NOMO-1 (cell line): ENCODE results near the gene KRTAP5-7.
"Not testable (repeated sequence)": the region's sequence is repeated elsewhere in the genome, so short reads cannot be mapped to it uniquely, and the experiment has no call there.

Experiments
- DNase-seq, 2 experiments: peaks; one replicate each; lab custom pipeline; 2025; ENCODE audit not compliant: unreplicated experiment in 2 of 2; lab: John Stamatoyannopoulos, UW

The KRTAP5-7 gene

GRCh38 chr11:71532036-71532610 is 5.1 kb downstream of the KRTAP5-7 start:
- no peak for DNase-seq

- DNase-seq: not testable (repeated sequence)
Measured at GRCh38 chr11:71534711-71535608, 7.9 kb downstream of the KRTAP5-7 start.

GRCh38 chr11:71535825-71536224 is 8.8 kb downstream of the KRTAP5-7 start:
- no peak for DNase-seq

GRCh38 chr11:71537537-71537936 is 10.5 kb downstream of the KRTAP5-7 start:
- no peak for DNase-seq

GRCh38 chr11:71537977-71538665 is 11.1 kb downstream of the KRTAP5-7 start, which contains the start of gene KRTAP5-8:
KRTAP5-8 (plus strand) TSS chr11:71538025; CDS start chr11:71538056, 31 bp downstream.
- DNase-seq: not testable (repeated sequence)

- no peak for DNase-seq
Measured at GRCh38 chr11:71538666-71538990, 11.6 kb downstream of the KRTAP5-7 start.

GRCh38 chr11:71539017-71539416 is 11.9 kb downstream of the KRTAP5-7 start:
- no peak for DNase-seq

- DNase-seq: not testable (repeated sequence)
Measured at GRCh38 chr11:71539971-71540370, 12.9 kb downstream of the KRTAP5-7 start.

- DNase-seq: not testable (repeated sequence)
Measured at GRCh38 chr11:71540521-71541304, 13.6 kb downstream of the KRTAP5-7 start.

GRCh38 chr11:71542382-71542781 is 15.3 kb downstream of the KRTAP5-7 start:
- no peak for DNase-seq

- no peak for DNase-seq
Measured at GRCh38 chr11:71542879-71543777, 16.1 kb downstream of the KRTAP5-7 start.

- peak in 1 of 2 experiments; percentile 7 for DNase-seq
Measured at GRCh38 chr11:71543866-71544265, 16.8 kb downstream of the KRTAP5-7 start.

- DNase-seq: no peak
Measured at GRCh38 chr11:71544525-71545214, 17.6 kb downstream of the KRTAP5-7 start.

GRCh38 chr11:71545405-71545966 is 18.4 kb downstream of the KRTAP5-7 start:
- no peak for DNase-seq

GRCh38 chr11:71548120-71548519 is 21.1 kb downstream of the KRTAP5-7 start, which contains the start of gene KRTAP5-9:
KRTAP5-9 (plus strand) TSS chr11:71548420; CDS start chr11:71548658, 238 bp downstream.
- no peak for DNase-seq

GRCh38 chr11:71548716-71549151 is 21.7 kb downstream of the KRTAP5-7 start:
- DNase-seq: no peak

GRCh38 chr11:71551711-71552110 is 24.6 kb downstream of the KRTAP5-7 start:
- DNase-seq: peak in 1 of 2 experiments; percentile 66

- no peak for DNase-seq
Measured at GRCh38 chr11:71554996-71555395, 27.9 kb downstream of the KRTAP5-7 start.

GRCh38 chr11:71555508-71555907 is 28.4 kb downstream of the KRTAP5-7 start:
- DNase-seq: no peak
